Stimulated activated CD4-positive, alpha-beta T cell treated with anti-CD3 and anti-CD28 coated beads, Interleukin-1b, Interleukin-23, amount 100 ng/mL, for 24 hours (primary cell): ENCODE data around the gene TBX2.

Experiments used
- DNase-seq, 4 experiments: peaks; one replicate each; pipeline ENCODE4 v3.0.0-alpha.2; 2020; ENCODE audit warnings: low read depth in 4 of 4, low spot score in 1 of 4

Gene TBX2

DNA sequence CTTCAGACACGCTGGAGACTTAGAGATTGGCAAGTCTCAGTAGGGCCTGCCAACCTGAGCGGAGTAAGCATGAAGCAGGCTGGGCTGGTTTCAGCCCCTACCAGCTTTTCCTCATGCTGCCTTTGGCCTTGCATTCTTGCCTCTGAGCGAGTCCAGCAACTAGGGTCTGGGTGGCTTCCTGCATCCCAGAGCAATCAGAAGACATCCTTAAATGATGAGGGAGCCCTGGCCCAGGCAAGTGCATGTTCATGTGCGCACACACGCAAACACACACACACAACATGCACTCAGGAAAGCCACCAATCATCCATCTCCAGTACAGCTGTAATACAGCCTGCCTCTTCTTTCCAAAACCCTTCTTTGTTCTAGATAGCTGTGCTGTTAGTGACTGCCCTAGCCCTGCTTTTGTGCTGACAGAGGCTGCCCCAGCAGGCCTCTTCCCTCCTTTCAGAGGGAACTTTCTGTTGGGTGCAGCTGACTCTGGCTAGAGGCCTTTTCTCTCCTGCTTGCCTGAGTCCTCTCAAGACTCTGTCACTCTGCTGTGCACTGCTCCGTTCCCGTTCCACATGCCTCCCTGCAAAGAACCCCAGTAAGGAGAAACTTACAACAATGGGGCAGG is 30.7 kb upstream of the TBX2 start:
- no peak for DNase-seq

DNA sequence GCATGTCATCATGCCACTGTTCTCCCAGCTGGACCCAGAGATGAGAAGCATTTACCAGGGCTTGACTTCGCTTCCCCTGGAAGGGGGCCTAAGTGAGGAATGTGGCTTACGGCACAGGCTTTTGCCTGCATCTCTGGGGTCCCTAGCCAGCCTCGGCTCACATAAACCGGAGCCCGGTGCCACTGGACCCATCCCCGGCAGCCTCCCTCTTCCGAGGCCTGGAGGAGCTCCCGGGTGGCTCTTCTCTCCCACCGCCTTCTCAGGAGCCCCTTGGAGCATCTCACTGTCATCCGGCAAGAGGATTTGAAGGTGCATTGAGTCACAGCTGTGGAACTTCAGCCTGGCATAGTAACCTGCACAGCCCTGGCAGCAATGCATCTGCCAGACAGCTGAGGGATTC is 29.9 kb upstream of the TBX2 start:
- no peak for DNase-seq

DNA sequence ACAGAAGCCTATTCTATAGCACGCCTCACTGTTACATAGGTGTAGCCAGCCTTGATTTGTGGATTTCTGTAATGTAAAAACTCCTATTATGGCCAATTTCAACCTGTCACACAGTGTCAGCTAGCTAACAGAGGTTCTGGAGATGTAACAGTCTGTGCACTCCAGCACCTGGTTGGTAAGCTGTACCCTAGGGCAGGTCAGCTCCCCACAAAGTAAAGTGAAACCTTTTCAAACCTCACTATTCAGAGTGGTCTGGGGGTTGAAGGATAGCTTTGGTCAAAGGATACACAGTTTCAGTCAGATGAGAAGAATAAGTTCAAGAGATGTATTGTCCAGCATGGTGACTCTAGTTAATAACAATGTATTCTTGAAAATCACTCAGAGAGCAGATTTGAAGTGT is 28.5 kb upstream of the TBX2 start:
- DNase-seq: no peak

DNA sequence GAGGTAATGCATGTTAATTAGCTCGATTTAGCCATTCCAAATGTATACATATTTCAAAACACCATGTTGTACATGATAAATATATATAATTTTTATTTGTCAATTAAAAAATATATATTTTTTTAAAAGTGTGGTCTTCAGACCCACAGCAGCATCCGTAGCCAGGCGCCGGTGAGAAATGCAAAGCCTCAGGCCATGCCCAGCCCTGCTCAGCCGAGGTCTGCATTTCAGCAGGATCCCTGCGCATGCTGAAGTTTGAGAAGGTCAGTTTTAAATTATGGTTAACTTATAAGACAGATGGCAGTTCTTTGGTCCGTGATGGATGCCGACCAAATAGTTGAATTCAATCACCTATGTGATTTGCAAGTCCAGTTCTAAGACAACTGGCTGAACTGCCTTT is 28.0 kb upstream of the TBX2 start:
- no peak for DNase-seq

DNA sequence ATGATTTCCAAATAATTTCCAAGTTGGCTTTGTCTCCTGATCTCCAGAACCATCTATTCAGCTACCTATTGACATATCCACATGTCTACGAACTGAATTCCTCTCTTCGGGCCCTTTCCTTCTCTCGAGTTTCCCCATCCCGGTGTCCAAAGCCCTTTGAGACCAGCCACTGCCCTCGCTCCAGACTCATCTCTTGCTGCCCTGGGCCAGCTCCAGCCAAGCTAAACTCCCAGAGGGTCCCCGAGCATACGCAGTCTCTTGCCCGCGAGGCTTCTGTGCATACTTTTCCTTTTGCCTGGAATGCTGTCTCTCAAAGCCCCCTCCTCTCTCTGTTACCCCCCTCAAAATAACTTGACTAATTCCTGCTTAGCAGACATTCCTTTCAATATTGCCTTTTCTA is 27.2 kb upstream of the TBX2 start:
- no peak for DNase-seq

DNA sequence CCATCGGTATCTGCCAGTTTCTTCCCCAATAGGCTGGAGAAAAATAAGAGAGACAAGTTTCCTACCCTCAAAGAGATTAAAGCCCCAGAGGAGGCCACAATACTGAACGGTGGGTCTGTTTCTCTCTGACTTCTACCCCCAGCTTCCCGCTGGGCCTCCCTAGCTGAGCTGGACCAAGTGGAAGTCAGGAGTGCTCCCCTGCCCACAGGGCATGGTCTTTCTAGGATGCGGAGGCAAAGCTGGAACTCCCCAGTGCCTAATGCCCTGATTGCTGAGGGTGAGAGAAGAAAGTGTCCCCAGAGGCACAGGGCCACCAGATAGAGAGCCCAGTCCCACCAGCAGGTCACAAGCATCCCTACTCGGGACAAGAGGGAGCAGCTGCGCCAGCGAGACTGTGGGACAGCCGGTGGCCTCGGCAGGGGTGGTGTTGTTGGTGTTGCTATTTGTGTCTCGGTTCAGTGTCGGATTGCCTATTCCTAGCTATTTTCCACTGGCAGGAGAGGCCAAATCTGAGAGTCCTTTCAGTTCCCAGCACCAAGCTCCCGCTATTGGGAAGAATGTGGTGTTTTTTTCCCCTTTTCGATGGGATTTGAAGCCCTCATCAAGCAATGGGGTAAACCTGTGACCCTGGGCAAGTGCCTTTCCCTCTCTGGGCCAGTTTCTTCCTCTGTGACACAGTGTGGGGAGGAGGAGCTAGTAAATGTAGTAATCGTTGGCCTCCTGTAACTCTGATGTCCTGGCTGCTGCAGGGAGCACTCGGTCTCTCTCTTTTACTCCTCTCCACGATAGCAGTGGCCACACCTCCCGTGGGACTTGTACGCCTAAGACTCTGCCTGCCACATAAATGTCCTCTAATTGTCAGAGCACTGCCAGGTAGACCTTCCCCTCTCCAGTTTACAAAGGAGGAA is 22.5 kb upstream of the TBX2 start:
- DNase-seq: no peak

DNA sequence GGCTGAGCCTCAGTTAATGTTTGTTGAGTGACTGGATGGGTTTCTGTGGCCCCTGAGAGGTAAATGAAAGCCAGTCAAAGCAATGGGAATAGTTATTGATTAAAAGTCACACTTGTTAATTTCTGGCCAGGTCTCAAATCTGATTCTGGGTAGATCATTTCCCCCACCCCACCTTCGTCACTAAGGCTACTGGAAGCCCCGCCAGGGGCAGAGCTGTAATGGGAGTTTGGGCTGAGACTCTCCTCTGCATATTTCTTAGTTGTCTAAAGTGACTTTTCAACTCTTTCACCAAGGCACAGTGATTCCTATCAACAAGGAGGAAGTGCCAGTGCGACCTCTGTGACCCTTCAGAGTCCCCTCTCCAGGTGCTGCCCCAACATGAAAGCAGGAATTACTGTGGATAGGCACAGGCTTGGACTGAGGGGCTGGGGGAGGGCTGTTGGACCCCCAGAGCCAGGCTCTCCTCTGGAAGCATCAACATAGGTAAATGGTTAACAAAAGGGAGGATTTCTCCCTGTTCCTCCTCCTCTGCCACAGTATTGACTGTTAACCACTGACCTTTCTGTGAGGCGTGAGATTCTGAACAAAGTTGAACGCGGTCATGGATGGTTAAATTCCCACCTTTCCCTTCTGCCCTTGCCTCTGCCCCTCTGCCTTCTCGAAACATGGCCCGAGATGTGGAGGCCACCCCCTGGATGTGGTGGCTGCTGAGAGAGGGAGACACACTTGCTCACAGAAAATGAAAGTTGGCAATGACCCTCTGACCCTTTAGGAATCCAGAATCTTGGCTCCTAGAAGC is 20.8 kb upstream of the TBX2 start:
- no peak for DNase-seq

DNA sequence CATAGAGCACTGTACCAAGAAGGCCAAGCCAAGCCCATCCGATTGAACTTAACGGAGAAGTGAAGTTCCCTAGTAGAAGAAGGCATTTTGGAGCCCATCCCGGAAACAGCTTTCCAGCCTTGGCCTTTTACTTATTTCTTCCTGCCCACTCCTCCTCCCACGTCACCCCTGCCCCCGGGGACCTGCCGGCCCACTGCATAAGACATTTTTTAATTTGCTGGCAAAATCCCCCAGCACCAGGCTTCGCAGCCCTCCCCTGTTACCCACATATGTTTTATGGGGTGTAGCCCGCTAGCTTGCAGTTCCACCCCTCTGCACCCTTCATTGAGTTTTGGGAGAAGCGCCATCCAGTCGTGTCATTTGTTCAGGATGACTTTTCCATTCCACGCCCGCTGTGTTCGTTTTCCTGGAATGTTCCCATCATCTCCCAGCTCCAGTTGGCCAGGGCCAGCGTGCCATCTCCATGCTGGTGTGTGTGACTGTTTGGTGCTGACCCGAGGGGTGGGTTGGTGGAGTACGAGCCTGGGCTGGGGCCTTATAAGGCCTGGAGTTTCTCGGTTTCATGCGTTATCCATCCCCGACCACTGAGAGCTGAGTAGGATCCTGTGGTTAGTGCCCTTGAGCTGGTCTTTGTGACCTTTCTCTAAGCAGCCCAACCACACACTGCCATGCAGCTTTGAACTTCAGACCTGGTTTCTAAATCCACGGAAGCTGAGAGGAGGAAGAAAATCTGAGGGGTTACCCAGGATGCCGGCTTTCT is 20.0 kb upstream of the TBX2 start:
- DNase-seq: no peak

DNA sequence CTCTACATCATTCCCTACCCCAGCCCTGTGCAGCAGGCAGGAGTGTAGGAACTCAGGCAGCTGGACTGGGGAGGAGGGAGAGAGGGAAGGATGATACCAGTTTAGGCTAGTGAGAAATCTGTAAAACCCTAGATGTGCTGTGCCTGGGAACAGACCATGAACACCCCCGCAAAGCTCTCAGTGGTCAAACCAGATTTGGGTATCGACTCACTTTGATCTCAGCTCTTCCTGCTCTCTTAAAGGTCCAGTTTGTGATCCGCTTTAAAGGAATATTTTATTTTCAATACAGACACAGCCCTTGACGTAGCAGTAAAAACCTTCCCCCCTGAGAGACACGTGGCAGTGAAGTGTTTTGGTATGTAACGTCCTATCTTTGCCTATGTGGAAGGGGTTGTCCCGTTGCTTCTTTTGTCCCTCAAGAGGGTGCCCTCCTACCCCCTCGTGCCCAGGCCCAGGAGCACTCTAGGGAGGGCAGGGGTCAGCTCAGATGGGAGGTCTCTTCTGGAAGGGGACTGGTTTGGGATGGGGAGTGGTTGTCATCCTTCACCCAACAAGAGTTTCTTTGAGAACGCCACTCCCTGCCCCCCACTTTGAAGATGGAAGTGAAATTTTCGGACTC is 19.3 kb upstream of the TBX2 start:
- no peak for DNase-seq

DNA sequence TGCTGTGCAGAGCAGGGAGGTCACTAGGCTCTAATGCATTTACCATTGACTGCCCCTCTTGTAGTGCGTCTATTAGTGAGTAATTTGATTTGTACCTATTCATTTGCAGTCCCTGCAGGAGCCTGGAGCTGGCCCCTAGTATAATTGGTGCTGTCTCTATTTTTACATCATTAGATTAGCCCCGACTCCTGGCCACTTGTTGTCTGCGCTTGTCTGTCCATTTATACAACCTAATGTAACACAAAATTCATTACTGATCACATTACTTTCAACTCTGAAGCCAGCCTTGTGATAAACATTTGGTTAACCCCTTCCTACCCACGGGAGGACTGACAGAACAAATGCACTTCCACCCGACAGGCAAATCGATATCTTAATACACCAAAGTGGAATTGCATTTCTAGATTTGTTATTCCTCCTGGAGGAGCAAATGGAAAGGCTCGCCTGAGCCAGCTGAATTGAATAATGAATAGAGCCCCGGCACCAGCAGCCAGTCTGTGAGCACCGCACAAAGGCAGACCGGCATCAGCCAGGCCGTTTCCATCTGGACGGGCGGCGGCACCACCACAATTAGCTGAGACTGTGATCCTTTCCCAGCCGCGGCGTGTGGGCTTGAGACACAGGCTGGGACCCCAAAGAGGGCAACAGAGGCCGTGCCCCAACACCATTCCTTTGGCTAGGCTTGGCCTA is 18.7 kb upstream of the TBX2 start:
- DNase-seq: no peak

DNA sequence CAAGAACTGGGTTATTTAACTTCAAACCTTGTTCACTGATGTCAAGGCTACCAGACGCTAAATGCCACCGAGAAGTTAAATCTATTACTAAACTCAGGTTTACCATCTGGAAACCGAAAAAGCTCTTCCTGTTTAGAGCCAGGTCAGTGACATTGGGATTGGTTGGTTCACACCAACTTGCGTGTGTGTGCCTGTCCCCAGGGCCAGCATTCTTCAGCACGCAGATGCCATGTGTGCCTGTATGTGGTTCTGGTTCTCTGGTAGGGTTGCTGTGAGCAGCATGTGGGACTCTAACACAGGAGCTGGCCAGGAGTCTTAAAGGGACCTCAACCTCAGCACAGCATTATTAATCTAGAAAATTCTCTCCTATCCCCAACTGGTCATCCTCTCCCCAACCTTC is 18.1 kb upstream of the TBX2 start:
- no peak for DNase-seq

DNA sequence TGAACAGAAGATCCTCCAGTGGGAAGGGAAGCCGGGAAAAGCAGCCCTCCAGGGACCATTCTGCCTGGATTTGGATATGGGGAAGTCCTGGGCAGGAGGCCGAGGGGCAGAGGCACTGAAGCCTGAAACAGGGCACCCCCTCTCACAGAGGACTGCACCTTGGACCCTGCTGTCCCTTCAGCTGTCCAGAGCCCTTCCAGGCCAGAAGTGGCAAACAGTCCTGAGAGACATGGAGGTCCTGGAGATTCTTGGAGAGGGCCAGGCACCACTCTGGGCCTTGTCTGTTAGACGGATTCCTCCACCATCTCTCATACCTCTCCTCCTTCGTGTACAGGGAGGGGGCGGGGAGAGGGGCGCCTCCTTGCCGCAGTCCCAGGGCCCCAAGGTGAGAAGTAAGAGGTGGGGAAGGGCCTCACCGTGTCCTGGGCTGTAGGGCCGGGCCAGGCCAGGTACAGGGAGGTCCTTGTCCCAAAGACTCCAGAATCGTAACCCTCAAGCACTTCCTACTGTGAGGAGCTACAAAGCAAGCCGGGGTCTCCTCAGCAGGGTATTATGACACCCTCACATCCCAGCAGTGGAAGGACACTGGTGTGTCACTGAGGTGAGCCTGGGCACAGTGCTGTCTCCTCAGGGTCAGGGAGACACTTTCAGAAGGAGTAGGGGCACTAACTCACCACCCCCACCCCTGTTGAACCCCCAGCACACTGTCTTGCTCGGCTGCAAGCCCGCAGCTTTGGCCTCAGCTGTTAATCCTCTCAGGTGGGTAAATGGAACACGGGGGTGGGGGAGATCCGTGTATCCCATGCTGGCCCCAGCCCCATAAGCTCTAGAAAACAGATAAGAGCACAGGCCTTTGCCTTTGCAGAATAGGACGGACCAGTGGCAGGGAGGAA is 16.6 kb upstream of the TBX2 start:
- no peak for DNase-seq

DNA sequence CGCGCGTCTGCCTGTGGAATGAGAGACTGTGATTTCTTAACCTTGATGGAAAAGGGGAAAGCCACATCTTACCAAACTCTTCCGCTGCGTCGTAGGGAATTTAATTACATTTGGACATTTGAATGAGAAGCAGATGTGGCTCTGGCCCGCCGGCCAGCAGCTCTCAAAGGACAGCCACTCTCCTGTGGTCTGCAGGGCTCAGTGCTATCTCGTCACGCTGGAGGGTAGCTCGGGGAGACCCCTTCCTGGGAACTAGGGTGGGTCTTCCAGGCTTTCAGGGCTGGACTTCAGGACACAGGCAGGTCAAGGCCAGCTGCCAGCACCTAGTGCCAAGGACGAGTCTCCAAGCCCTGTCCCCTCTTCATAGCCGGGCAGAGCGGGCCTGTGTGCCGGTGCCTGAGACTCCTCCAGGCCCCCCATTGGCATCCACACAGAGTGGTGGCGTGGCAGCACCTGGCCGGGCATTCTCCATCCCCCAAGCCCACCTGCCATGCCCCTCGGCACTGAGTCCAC is 15.9 kb upstream of the TBX2 start:
- no peak for DNase-seq

DNA sequence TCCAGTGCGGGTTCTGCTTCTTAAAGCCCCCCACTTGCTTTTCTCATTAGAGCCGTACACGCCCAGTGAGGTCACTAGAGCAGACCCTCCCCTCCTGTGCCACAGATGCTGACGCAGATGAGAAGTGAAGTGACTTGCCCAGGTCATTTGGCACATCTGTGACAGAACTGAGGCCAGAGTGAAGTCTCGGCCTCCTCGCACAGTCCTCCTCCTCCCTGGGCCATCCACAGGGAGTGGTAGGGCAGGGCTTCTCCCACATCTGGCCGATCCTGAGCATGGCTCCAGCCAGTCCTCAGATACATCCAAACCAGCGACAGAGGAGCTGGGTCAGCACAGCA is 15.3 kb upstream of the TBX2 start:
- DNase-seq: no peak

DNA sequence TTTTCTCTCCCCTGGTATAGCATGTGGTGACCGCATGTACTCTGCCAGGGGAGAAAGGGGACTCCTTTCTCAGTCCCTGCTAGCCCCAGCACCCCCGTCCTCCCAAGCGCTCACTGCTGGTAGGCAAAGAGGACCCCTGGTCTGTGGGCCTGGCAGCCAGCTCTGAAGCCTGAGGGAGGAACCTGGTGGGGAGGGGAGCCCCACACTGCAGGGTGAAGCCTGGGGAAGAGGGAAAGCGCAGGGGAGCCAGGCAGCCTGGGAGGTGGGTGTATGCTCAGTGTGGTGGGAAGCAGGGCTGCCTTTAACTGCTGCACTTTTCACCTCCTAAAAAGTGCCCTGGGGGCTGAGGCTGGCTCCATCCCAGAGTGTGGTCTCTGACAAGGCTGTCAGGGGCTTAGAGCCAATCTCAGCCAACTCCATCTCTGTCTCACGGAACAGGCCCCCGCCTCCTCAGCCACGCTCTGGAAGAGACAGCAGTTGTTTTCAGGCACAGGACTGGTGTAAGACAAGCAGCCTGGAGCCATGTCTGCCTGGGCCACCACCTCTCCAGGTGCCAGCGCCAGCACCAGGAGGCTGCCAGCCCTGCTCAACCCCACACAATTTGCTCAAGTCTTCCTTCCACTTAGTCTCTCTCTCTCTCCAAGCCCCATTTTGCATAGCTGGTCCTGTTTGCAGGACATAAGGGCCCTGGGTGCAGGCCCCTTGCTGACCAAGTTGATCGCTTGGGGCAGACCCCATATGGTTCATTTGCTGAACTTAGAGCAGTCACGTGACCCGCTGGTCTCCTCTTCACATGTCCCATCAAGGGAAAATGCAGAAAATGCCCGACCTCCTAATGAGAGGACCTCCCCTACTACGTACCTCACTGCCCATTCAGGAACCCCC is 14.7 kb upstream of the TBX2 start:
- no peak for DNase-seq

DNA sequence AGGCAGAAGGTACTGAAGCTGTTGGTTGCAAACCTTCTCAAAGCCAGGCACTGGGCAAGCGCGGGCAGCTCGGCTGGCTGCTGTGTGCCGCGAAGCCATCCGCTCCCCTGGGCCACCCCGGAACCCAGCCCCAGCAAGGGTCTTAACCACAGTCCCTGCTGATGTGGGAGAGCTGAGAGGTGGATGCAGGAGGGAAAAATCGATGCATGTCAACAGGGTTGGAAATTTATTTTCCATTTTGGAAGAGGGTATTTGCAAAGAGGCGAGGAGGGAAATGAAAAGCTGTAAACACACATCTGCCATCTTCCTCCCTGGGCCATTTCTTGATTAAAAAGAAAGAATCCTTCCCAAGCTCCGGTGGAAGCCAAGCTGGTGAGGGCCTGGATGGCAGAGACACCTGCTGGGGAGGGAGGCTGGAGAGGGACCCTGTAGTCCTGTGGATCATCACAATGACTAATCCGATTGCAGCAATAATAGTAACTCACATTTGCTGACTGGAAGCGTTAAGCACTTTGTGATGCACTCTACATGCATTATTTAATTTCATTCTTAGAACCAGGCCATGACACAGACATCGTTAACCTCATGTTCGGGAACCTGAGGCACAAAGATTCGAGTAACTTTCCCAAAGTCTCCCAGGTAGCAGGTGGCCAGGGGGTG is 13.9 kb upstream of the TBX2 start:
- DNase-seq: no peak

DNA sequence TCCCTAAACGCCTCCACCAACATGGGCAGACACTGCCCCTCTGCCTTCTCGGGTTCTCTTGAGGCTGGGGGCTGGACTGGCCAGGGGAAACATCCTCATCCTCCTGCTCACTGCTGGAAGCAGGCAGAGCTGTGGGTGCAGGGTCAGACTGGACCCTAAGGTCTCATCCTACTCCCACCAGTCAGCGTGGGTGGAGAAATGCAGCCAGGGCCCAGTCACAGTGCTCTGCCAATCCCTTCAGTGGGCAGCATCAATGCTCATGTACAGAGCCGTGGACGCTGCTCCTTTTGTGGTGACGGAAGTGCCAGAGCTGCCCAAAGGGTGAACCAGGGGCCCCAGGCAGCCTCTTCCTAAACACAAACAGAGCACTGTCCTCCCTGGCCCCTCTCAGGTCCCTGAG is 13.4 kb upstream of the TBX2 start:
- DNase-seq: no peak

DNA sequence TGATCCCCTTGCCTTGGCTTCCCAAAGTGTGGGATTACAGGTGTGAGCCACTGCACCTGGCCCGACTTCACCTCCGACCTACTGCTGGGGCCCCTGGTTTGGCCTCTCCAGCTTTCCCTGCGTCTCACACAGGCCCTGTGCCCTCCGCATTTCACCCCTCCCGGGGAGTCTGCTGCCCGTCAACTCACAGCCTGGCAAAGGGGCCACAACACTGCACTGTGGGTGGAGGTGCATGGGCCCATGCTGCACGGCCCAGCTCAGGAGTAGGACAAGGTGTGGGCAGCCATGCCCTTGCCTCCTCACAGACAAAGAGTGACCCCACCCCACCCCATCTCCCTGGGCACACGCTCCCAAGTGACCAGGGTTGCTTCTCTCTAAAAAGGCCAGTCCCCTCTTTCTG is 12.6 kb upstream of the TBX2 start:
- no peak for DNase-seq
